Measurements from ENCODE around the gene RPP14.
A peak's percentile ranks its signal among the peaks of the same experiment; 100 is the strongest.

Gene RPP14

GRCh38 chr3:58291671-58292338 is 14.2 kb upstream of the RPP14 start:
- DNase-seq (ENCODE audit: low spot score) = no peak

- DNase-seq (ENCODE audit: low spot score) = no peak
These were observed 13.2 kb upstream of the RPP14 start for GRCh38 chr3:58292866-58293265.

- DNase-seq (ENCODE audit: low spot score) = peak; percentile 79
These were observed 12.5 kb upstream of the RPP14 start for GRCh38 chr3:58293516-58293915.

GRCh38 chr3:58296269-58296668 is 9.8 kb upstream of the RPP14 start:
- peak; percentile 92 for DNase-seq (ENCODE audit: low spot score)

- no peak for DNase-seq (ENCODE audit: low spot score)
These were observed 9.2 kb upstream of the RPP14 start for GRCh38 chr3:58296843-58297242.

- DNase-seq (ENCODE audit: low spot score) = no peak
These were observed 7.9 kb upstream of the RPP14 start for GRCh38 chr3:58298190-58298589.

- no peak for DNase-seq (ENCODE audit: low spot score)
These were observed 7.0 kb upstream of the RPP14 start for GRCh38 chr3:58299075-58299474.

GRCh38 chr3:58299839-58300516 is 6.1 kb upstream of the RPP14 start:
- DNase-seq (ENCODE audit: low spot score) = peak; percentile 50

GRCh38 chr3:58307639-58308215 is 1.7 kb downstream of the RPP14 start:
- DNase-seq (ENCODE audit: low spot score) = peak; percentile 32

GRCh38 chr3:58308728-58309127 is 2.7 kb downstream of the RPP14 start:
- DNase-seq (ENCODE audit: low spot score) = no peak

GRCh38 chr3:58317811-58318210 is 11.8 kb downstream of the RPP14 start:
- DNase-seq (ENCODE audit: low spot score) = no peak

GRCh38 chr3:58321791-58322190 is 15.7 kb downstream of the RPP14 start:
- DNase-seq (ENCODE audit: low spot score) = no peak

- DNase-seq (ENCODE audit: low spot score) = no peak
These were observed 16.7 kb downstream of the RPP14 start for GRCh38 chr3:58322793-58323192.

- no peak for DNase-seq (ENCODE audit: low spot score)
These were observed 17.7 kb downstream of the RPP14 start for GRCh38 chr3:58323529-58324390.

- no peak for DNase-seq (ENCODE audit: low spot score)
These were observed 18.6 kb downstream of the RPP14 start for GRCh38 chr3:58324391-58325390.

GRCh38 chr3:58325525-58325992 is 19.5 kb downstream of the RPP14 start:
- no peak for DNase-seq (ENCODE audit: low spot score)

GRCh38 chr3:58326267-58326900 is 20.3 kb downstream of the RPP14 start:
- DNase-seq (ENCODE audit: low spot score) = no peak

- DNase-seq (ENCODE audit: low spot score) = no peak
These were observed 23.3 kb downstream of the RPP14 start for GRCh38 chr3:58329150-58329921.

- DNase-seq (ENCODE audit: low spot score) = no peak
These were observed 23.9 kb downstream of the RPP14 start for GRCh38 chr3:58329922-58330413.
